Testis (tissue), 2 donors: Measurements from ENCODE around the gene SNTG2.

ENCODE experiments used
- CTCF ChIP-seq, 3 experiments: fragments of 450-650 bp in 2 of 3; fragments of 200-600 bp in 1 of 3; sonication (generic) in 1 of 3; IDR thresholded peaks; one replicate each; pipeline ENCODE4 v1.5.1; 2016 to 2019; ENCODE audit warnings: antibody characterized with exemption in 3 of 3, mild to moderate bottlenecking in 2 of 3, moderate library complexity in 1 of 3
- POLR2A ChIP-seq: fragments of 450-650 bp; IDR thresholded peaks from one replicate; pipeline ENCODE4 v1.6.1; 2017; ENCODE audit warnings: antibody characterized with exemption, mild to moderate bottlenecking, moderate library complexity

GRCh38 chr2:1207962-1208510, 257.4 kb downstream of the SNTG2 start:
- TF ChIP-seq CTCF (IDR thresholded peaks at IDR 0.05) (no peak), POLR2A (no peak)
